Mesodermal cell (in vitro differentiated cells): Measurements from ENCODE around the gene BMP6.

Source experiments
- H3K27ac ChIP-seq: 2 replicates; pipeline ENCODE4 v1.7.0; 2013; ENCODE audit warnings: mild to moderate bottlenecking, low read depth, low read length, moderate library complexity; ENCODE audit not compliant: severe bottlenecking
- H3K36me3 ChIP-seq: 2 replicates; pipeline ENCODE4 v1.7.1; 2013; ENCODE audit warnings: mild to moderate bottlenecking, low read length, moderate library complexity; ENCODE audit not compliant: control insufficient read depth, insufficient read depth
- H3K4me1 ChIP-seq: one replicate; pipeline ENCODE4 v1.7.1; 2013; ENCODE audit warnings: mild to moderate bottlenecking, low read length; ENCODE audit not compliant: insufficient read depth, control insufficient read depth, poor library complexity, severe bottlenecking
- H3K4me3 ChIP-seq: 2 replicates; pipeline ENCODE4 v1.7.0; 2013; ENCODE audit warnings: low read length, control low read depth, mild to moderate bottlenecking; ENCODE audit not compliant: insufficient read depth, poor library complexity, severe bottlenecking; ENCODE audit errors: extremely low read depth
- H3K9me3 ChIP-seq: 2 replicates; pipeline ENCODE4 v1.7.1; 2013; ENCODE audit warnings: mild to moderate bottlenecking, low read length, moderate library complexity; ENCODE audit not compliant: control insufficient read depth
- WGBS, 2 experiments: methylation state at CpG; one replicate each; pipeline ENCODE4 v1.1.5; 2013; ENCODE audit warnings: missing lambda C conversion rate in 2 of 2; ENCODE audit not compliant: insufficient coverage in 2 of 2; 5-methylcytosine and 5-hydroxymethylcytosine counted together

Gene BMP6

GRCh38 chr6:7904654-7905319 lies 178.9 kb downstream of the BMP6 start:
- Histone ChIP-seq H3K36me3 (peaks cover 76% of the 10 kb centered on the region), H3K4me3 (no peak overlapping the region), H3K27ac (no peak overlapping the region), H3K9me3 (no peaks in the 10 kb centered on the region), H3K4me1 (peaks cover 17% of the 10 kb centered on the region)
- WGBS, 2 experiments, result 95 to 97% methylated on average over 5 of the region's 5 CpGs

- Histone ChIP-seq H3K9me3 (no peaks in the 10 kb centered on the region), H3K4me1 (peaks cover 17% of the 10 kb centered on the region), H3K27ac (no peak overlapping the region), H3K36me3 (peaks cover 70% of the 10 kb centered on the region), H3K4me3 (no peak overlapping the region)
- 93 to 100% methylated on average over 1 to 2 of the region's 2 CpGs for WGBS, 2 experiments
Measured at GRCh38 chr6:7905416-7905815, 179.5 kb downstream of the BMP6 start.

DNA sequence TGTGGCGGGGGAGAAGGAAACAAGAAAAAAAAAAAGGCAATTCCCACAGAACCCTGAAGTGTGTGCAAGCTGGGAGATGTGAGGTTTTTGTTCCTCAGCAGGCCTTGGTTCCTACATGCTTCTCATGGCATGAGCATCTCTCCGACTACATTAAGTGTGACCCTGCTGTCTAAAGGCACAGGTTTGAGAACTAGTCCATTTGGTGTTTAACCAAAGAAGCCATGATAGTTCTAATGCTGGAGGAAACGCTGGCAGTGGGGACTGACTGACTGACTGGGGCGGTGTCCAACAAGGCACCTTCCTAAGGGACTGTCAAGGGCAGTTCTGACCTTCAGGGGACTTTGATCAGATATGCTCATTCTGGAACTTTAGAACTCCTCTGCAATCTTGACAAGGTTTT lies 180.8 kb downstream of the BMP6 start:
- no peak overlapping the region for H3K27ac ChIP-seq
- H3K9me3 ChIP-seq, result no peaks in the 10 kb centered on the region
- H3K4me3 ChIP-seq, result no peak overlapping the region
- H3K36me3 ChIP-seq, result peaks cover 57% of the 10 kb centered on the region
- peaks cover 19% of the 10 kb centered on the region for H3K4me1 ChIP-seq
- 100% methylated on average over 3 to 4 of the region's 4 CpGs for WGBS, 2 experiments

GRCh38 chr6:7907159-7907558 lies 181.3 kb downstream of the BMP6 start:
- H3K9me3 ChIP-seq, result no peaks in the 10 kb centered on the region
- no peak overlapping the region for H3K4me3 ChIP-seq
- peaks cover 20% of the 10 kb centered on the region for H3K4me1 ChIP-seq
- H3K36me3 ChIP-seq, result peaks cover 53% of the 10 kb centered on the region
- H3K27ac ChIP-seq, result no peak overlapping the region
- WGBS, 2 experiments, result 98 to 100% methylated on average over 4 of the region's 4 CpGs

DNA sequence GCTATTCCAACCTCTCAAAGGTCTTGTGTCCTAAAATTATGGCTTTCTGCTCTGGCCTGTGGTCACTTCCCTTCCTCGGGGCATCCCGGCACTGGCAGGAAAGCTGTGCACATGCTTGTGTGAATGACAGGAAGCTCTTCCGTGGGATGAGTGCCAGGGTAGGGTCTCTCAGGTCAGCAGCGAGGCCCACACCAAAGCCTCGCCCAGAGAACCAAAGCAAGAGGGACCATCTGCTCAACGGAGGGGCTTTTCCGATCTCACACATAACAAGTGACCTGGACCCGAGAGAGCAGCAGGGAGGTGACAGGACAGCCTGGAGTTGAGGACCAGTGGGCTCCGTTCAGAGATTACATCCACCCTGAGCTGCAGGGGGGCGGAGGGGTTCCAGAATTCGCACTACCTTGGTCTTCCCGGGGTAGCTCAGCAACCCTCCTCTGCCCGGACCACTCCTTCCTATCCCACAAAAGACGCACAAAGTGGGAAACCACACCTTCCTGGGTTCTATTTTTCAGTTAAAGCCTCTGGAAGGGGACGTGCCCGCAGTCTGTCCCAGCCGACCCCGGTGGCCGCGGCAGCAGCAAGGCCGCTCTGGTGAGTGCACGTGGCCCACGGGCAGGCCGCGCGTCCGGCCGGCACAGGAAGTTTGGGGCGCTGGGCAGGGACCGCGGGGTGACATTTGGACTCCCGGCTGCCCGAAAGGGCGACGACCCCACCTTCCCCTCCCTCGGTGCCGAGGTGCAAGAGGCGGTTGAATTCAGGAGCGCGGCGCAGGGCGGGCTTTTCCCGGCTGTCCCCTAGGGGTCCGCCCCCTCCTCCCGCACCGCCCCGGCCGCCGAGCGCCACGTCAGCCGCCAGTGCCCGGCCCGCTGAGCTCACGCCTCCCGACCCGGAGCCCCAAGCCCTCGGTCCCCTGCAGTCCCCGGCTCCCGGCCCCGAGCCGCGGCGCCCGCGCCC lies 183.7 kb downstream of the BMP6 start:
- H3K4me1 ChIP-seq, result peaks cover 20% of the 10 kb centered on the region
- peaks cover 28% of the 10 kb centered on the region for H3K36me3 ChIP-seq
- H3K9me3 ChIP-seq, result no peaks in the 10 kb centered on the region
- peak overlapping the region; percentile 68 for H3K4me3 ChIP-seq
- H3K27ac ChIP-seq, result peak overlapping the region; percentile 59
- WGBS, 2 experiments, result 2 to 3% methylated on average over 43 to 59 of the region's 66 CpGs

GRCh38 chr6:7910298-7910653 lies 184.4 kb downstream of the BMP6 start:
- 0 to 1% methylated on average over 40 to 43 of the region's 57 CpGs for WGBS, 2 experiments
- H3K4me3 ChIP-seq, result peak overlapping the region; percentile 68
- H3K4me1 ChIP-seq, result peaks cover 25% of the 10 kb centered on the region
- peak overlapping the region; percentile 59 for H3K27ac ChIP-seq
- H3K9me3 ChIP-seq, result no peaks in the 10 kb centered on the region
- H3K36me3 ChIP-seq, result peaks cover 22% of the 10 kb centered on the region

DNA sequence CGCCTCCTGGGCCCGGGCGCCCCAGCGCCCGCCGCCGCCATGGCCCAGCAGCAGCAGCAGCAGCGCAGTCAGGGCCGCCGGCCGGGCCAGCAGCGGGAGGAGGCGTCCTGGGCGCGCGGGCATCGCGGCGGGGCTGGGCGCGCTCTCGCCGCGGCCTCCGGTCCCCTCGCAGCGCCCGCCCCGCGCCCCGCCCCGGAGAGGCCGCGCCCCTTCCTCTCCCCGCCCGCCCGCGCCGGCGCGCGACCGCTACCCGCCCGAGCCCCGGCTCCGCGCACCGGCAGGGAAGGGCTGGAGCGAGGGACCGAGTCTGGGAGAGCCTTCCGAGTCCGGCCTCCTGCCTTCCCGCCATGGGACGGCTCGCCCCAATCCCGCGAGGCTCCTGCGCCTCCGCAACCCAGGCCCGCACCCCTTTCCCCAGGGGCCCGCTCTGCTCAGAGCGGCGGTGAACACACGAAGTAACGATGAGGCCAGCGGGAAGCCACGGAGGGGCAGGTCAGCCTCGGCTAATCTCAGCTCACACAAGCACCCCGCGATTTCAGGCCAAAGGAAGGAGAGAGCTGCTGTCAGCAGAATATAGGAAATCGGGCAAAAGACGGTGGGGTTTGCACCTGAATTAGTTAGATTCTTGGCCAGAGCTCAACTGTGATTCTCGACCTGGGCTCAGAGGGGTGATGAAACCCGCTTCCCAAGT lies 184.9 kb downstream of the BMP6 start, which contains the start of gene TXNDC5:
TSS of gene TXNDC5 (minus strand) at position 135 of the 691 bp plus-strand sequence. CDS start at position 123, 12 bp downstream.
- Histone ChIP-seq H3K9me3 (no peaks in the 10 kb centered on the region), H3K4me3 (peak within 1 kb of the TSS; percentile 68), H3K27ac (peak within 1 kb of the TSS; percentile 59), H3K4me1 (peaks cover 22% of the 10 kb centered on the region), H3K36me3 (peaks cover 17% of the 10 kb centered on the region)
- 3 to 4% methylated on average over 41 to 57 of the region's 75 CpGs for WGBS, 2 experiments

GRCh38 chr6:7911345-7911725 lies 185.4 kb downstream of the BMP6 start:
- WGBS, 2 experiments, result 69 to 73% methylated on average over 10 to 11 of the region's 11 CpGs
- H3K27ac ChIP-seq, result no peak overlapping the region
- peak overlapping the region; percentile 47 for H3K4me3 ChIP-seq
- peaks cover 15% of the 10 kb centered on the region for H3K36me3 ChIP-seq
- H3K4me1 ChIP-seq, result peaks cover 21% of the 10 kb centered on the region
- H3K9me3 ChIP-seq, result no peaks in the 10 kb centered on the region

GRCh38 chr6:7912024-7912423 lies 186.1 kb downstream of the BMP6 start:
- Histone ChIP-seq H3K27ac (no peak overlapping the region), H3K4me3 (no peak overlapping the region), H3K4me1 (peaks cover 21% of the 10 kb centered on the region), H3K9me3 (no peaks in the 10 kb centered on the region), H3K36me3 (peaks cover 14% of the 10 kb centered on the region)
- WGBS, 2 experiments, result 90 to 98% methylated on average over 6 of the region's 6 CpGs

- Histone ChIP-seq H3K9me3 (no peaks in the 10 kb centered on the region), H3K36me3 (peaks cover 6% of the 10 kb centered on the region), H3K4me3 (no peak overlapping the region), H3K27ac (no peak overlapping the region), H3K4me1 (peaks cover 13% of the 10 kb centered on the region)
- 91 to 96% methylated on average over 5 to 7 of the region's 8 CpGs for whole genome bisulfite sequencing, 2 experiments
Measured at GRCh38 chr6:7912736-7913517, 187.0 kb downstream of the BMP6 start.
